Vagina (tissue), 2 donors: ENCODE measurements around the gene NUAK1. TPM values are rescaled to one million over a fixed set of nuclear protein-coding genes. Genes with fewer than 3 reads are reported as not detected.

Experiments
- DNase-seq, 2 donors: peaks; one replicate each; pipeline ENCODE4 v3.0.0-alpha.2; 2017; ENCODE audit errors: extremely low spot score in 2 of 2
- H3K27ac ChIP-seq: fragments of 200-600 bp; sonication (generic); one replicate; pipeline ENCODE4 v1.5.1; 2019
- H3K27me3 ChIP-seq: fragments of 200-600 bp; sonication (generic); one replicate; pipeline ENCODE4 v1.5.1; 2019
- H3K36me3 ChIP-seq, 2 donors: fragments of 200-600 bp; sonication (generic); one replicate each; pipeline ENCODE4 v1.5.1; 2017 to 2019
- H3K4me1 ChIP-seq: fragments of 200-600 bp; sonication (generic); one replicate; pipeline ENCODE4 v1.5.1; 2019
- H3K4me3 ChIP-seq, 2 donors: fragments of 200-600 bp; sonication (generic); 1 replicate in 1 of 2; 2 replicates in 1 of 2; pipeline ENCODE4 v1.5.1; 2016 to 2019
- H3K9me3 ChIP-seq: fragments of 200-600 bp; sonication (generic); one replicate; pipeline ENCODE4 v1.5.1; 2019
- POLR2A ChIP-seq, 2 donors: fragments of 450-650 bp; IDR thresholded peaks; one replicate each; pipeline ENCODE4 v1.6.1; 2017; ENCODE audit warnings: antibody characterized with exemption in 2 of 2, mild to moderate bottlenecking in 2 of 2, moderate library complexity in 2 of 2
- POLR2AphosphoS5 ChIP-seq, 2 donors: sonication (generic); formaldehyde crosslinking; IDR thresholded peaks; one replicate each; pipeline ENCODE4 v1.9.0; 2017; ENCODE audit warnings: antibody characterized with exemption in 2 of 2, mild to moderate bottlenecking in 2 of 2, low read depth in 1 of 2; ENCODE audit not compliant: insufficient read depth in 1 of 2
- intact Hi-C: fragments of 100-400 bp; cut with DNase I; formaldehyde crosslinking; loops from one replicate; pipeline ENCODE4 v1.15.1; 2023
- total RNA-seq: library from RNA; depleted of rRNA; stranded (reverse); fragments of >200 nt; gene quantifications from one replicate; pipeline ENCODE4 v1.2.3, GENCODE V29; 2016
- TF ChIP-seq, protein P1 (sequence below), 3 experiments: fragments of 450-650 bp in 2 of 3; fragments of 200-600 bp in 1 of 3; sonication (generic) in 1 of 3; IDR thresholded peaks; one replicate each; pipeline ENCODE4 v1.5.1; 2017 to 2019; ENCODE audit warnings: antibody characterized with exemption in 3 of 3, mild to moderate bottlenecking in 2 of 3, moderate library complexity in 2 of 3

Gene NUAK1
- total RNA-seq, 1 donor from 2014 or later: 22.8 TPM

DNA sequence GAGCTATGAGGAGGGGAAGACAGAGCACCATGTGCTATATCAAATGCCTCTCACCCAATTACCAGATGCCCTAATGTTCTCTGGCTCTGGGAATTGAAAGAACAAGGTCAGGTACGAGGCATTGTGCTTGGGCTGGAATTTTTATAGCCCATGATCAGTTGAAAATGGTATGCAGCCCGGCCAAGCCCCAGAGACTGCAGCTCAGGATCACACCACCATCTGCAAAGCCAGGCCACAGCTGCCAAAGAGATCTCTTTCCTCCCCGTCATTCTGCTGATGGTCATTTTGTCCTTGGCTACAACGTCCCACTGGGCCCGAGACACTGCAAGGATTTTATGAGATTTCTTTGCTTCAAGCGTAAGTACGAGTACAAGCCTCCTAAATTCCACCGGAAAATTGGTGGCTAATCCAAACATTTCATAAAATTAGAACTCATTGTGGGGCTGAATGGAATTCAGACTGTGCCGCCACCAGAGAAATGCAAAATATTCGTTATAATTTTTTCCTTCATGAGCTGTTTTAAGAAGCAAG is 15.1 kb downstream of the NUAK1 start:
- H3K4me1 ChIP-seq: peaks cover 99% of the 10 kb centered on the region

DNA sequence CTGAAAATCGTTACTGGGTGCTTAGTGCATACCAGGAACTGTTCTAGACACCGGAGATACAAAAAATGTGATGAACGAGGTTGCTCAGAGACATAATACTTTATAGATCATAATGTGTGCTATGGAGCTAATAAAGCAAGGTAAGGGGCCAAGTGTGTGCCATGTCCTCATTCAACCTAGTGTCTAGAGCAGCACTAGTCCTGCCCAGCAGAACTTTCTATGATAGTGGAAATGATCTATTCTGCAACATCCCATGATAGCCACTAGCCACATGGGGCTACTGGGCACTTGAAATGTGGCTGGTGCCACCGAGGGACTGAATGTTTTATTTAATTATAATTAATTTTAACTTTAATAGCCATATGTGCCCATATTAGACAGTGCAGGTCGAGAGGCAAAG is 15.6 kb downstream of the NUAK1 start:
- intact Hi-C loops: no loop called here
- Histone ChIP-seq H3K4me1 (peaks cover 99% of the 10 kb centered on the region), H3K9me3 (no peaks in the 10 kb centered on the region), H3K36me3 (no peaks in the 10 kb centered on the region), H3K4me3 (no peak overlapping the region), H3K27ac (peak overlapping the region; percentile 76), H3K27me3 (no peaks in the 10 kb centered on the region)
- no peak for DNase-seq
- TF ChIP-seq, protein P1, sequence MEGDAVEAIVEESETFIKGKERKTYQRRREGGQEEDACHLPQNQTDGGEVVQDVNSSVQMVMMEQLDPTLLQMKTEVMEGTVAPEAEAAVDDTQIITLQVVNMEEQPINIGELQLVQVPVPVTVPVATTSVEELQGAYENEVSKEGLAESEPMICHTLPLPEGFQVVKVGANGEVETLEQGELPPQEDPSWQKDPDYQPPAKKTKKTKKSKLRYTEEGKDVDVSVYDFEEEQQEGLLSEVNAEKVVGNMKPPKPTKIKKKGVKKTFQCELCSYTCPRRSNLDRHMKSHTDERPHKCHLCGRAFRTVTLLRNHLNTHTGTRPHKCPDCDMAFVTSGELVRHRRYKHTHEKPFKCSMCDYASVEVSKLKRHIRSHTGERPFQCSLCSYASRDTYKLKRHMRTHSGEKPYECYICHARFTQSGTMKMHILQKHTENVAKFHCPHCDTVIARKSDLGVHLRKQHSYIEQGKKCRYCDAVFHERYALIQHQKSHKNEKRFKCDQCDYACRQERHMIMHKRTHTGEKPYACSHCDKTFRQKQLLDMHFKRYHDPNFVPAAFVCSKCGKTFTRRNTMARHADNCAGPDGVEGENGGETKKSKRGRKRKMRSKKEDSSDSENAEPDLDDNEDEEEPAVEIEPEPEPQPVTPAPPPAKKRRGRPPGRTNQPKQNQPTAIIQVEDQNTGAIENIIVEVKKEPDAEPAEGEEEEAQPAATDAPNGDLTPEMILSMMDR (IDR thresholded peaks at IDR 0.05): no peak
- TF ChIP-seq POLR2AphosphoS5 (IDR thresholded peaks at IDR 0.05; ENCODE audit: insufficient read depth in 1 of 2, low read depth in 1 of 2) (no peak), POLR2A (IDR thresholded peaks at IDR 0.05) (no peak)

More for the DNA sequence above, 15.1 kb downstream of the NUAK1 start:
- DNase-seq: no peak
- peak overlapping the region; percentile 76 for H3K27ac ChIP-seq
- no peaks in the 10 kb centered on the region for H3K9me3 ChIP-seq
- H3K36me3 ChIP-seq: no peaks in the 10 kb centered on the region
- intact Hi-C loops: no loop called here
- TF ChIP-seq POLR2A (IDR thresholded peaks at IDR 0.05) (no peak), POLR2AphosphoS5 (IDR thresholded peaks at IDR 0.05; ENCODE audit: insufficient read depth in 1 of 2, low read depth in 1 of 2) (peak; percentile 67 to 69)
- TF ChIP-seq, protein P1 (IDR thresholded peaks at IDR 0.05): no peak
- H3K27me3 ChIP-seq: no peaks in the 10 kb centered on the region
- peak overlapping the region in 1 of 2 donors; percentile 5 for H3K4me3 ChIP-seq

DNA sequence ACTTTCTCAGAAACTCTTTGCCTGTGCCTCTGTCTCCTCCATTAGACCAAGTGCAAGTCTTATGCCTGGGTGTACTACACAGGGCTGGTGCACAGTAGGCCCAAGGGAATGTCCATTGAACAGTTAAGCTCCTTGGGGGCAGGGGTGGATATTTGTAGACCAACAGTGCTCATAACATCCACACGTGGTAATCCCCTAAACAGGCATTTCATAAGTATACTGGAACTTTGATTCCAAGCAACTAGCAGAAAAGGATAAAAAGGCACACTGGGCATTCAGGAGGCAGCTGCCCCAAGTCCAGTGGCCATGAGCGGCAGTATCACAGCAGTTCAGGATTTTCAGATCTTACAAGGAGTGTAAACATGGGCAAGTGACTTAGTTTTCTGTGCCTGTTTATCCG is 16.8 kb downstream of the NUAK1 start:
- intact Hi-C loops: no loop called here
- Histone ChIP-seq H3K27ac (peak overlapping the region; percentile 76), H3K9me3 (no peaks in the 10 kb centered on the region), H3K36me3 (no peaks in the 10 kb centered on the region), H3K27me3 (no peaks in the 10 kb centered on the region), H3K4me3 (no peak overlapping the region), H3K4me1 (peaks cover 99% of the 10 kb centered on the region)
- TF ChIP-seq POLR2A (IDR thresholded peaks at IDR 0.05): no peak
- TF ChIP-seq, protein P1 (IDR thresholded peaks at IDR 0.05): no peak
- TF ChIP-seq POLR2AphosphoS5 (IDR thresholded peaks at IDR 0.05; ENCODE audit: insufficient read depth in 1 of 2, low read depth in 1 of 2): no peak
- no peak for DNase-seq

DNA sequence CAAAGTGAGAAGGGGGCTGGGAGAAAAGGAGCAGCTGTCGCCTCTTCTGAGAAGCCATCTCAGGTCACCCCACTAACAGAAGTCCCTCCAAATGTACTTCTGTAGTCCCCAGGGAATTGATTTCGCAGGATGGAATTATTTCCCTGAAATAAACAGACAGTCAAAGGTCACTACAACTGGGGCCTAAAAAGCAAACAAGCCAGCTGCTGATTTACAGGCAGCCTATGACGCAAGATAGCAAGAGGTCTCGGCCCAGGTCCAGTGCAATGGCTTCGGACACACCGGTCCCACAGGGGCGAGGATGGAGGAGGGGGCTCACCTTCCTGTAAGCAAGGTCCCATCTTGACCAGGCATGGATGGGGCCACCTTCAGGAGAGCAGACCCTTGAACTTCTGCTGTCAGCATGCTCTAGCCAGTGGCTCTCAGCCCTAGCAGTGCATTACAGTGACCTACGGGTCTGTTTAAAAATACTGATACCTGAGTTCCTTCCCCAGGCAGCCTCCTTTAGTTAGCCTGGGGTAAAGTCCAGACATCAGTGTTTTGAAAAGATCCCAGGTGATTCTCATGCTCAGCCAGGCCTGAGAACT is 18.1 kb downstream of the NUAK1 start:
- H3K27ac ChIP-seq: peak overlapping the region; percentile 76
- H3K4me1 ChIP-seq: peaks cover 99% of the 10 kb centered on the region

More for the DNA sequence above, 18.1 kb downstream of the NUAK1 start:
- Histone ChIP-seq H3K9me3 (no peaks in the 10 kb centered on the region), H3K36me3 (no peaks in the 10 kb centered on the region), H3K27me3 (no peaks in the 10 kb centered on the region), H3K4me3 (no peak overlapping the region)
- intact Hi-C loops: no loop called here
- TF ChIP-seq, protein P1 (IDR thresholded peaks at IDR 0.05): no peak
- no peak for TF ChIP-seq POLR2AphosphoS5 (IDR thresholded peaks at IDR 0.05; ENCODE audit: insufficient read depth in 1 of 2, low read depth in 1 of 2)
- no peak for TF ChIP-seq POLR2A (IDR thresholded peaks at IDR 0.05)
- no peak for DNase-seq
